ENCODE measurements around the gene WWOX. TPM values are rescaled to one million over a fixed set of nuclear protein-coding genes. Genes with fewer than 3 reads are reported as not detected.

The WWOX gene
- total and polyA plus RNA-seq, 2 of the 8 experiments (the other 6 are each of a cell fraction or from before 2014, with no cell fraction given) = 5.4 to 16.7 TPM

DNA sequence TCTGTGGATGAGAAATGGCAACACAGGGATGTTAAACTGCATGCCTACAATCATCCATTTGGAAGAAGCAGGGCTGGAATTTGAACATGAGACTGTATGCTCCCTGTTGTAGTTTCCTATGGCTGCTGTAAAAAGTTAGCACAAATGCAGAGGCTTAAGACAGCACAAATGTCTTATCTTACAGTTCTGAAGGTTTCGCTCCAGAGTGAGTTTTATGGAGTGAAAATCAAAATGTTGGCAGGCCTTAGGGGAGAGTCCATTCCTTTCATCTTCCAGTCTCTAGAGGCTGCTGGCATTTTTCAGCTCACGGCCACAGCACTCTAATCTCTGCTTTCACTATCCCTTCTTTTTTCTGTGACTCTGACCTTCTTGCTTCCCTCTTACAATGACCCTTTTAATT, 660.1 kb downstream of the WWOX start:
- Histone ChIP-seq H3K79me2 (ENCODE audit: control insufficient read depth in 1 of 2, insufficient read depth in 2 of 2, low read length in 2 of 2) (no peaks in the 10 kb centered on the region), H2BK15ac (ENCODE audit: low read length) (no peak overlapping the region), H3K23me2 (ENCODE audit: low read depth, low read length) (no peaks in the 10 kb centered on the region), H3K9ac (replicated peaks in 1 of 4; ENCODE audit: extremely low read depth in 1 of 4, low read depth in 3 of 4, low read length in 3 of 4) (no peak overlapping the region), H3K14ac (ENCODE audit: insufficient read length) (no peak overlapping the region), H3K79me1 (ENCODE audit: low read depth, low read length) (no peaks in the 10 kb centered on the region), H2AK5ac (ENCODE audit: low read depth, low read length) (no peak overlapping the region), H2AFZ (ENCODE audit: low read length) (no peak overlapping the region), H3K9me3 (ENCODE audit: insufficient read depth in 2 of 2, low read depth in 1 of 2, low read length in 1 of 2) (no peaks in the 10 kb centered on the region), H3K4me1 (replicated peaks in 1 of 4; ENCODE audit: control insufficient read depth in 3 of 4, insufficient read depth in 4 of 4, low read length in 3 of 4) (peaks cover 0 to 12% (median 1%) of the 10 kb centered on the region in 4 experiments; a peak in 4 of 7 replicates), H2BK12ac (ENCODE audit: low read depth, low read length) (no peak overlapping the region), H4K8ac (ENCODE audit: extremely low read depth, insufficient read depth, low read length) (no peak overlapping the region), H2BK5ac (ENCODE audit: low read depth, low read length) (no peak overlapping the region), H3K56ac (replicated peaks; ENCODE audit: insufficient read length, low read depth, low read length) (no peak overlapping the region), H3K36me3 (ENCODE audit: control insufficient read depth in 2 of 4, insufficient read depth in 4 of 4, low read length in 3 of 4) (no peaks in the 10 kb centered on the region), H4K20me1 (replicated peaks in 1 of 2; ENCODE audit: control insufficient read depth in 1 of 2, insufficient read depth in 2 of 2, low read length in 2 of 2) (no peaks in the 10 kb centered on the region), H3K27ac (ENCODE audit: low read depth, low read length) (no peak overlapping the region), H3K4me3 (ENCODE audit: extremely low read depth in 1 of 4, insufficient read depth in 2 of 4, low read depth in 3 of 4, low read length in 4 of 4) (no peak overlapping the region), H4K91ac (replicated peaks; ENCODE audit: insufficient read length, low read length) (no peak overlapping the region), H3K4ac (replicated peaks; ENCODE audit: insufficient read length, low read depth, low read length) (no peak overlapping the region), H2BK20ac (ENCODE audit: low read length) (no peak overlapping the region), H4K5ac (ENCODE audit: insufficient read length, low read depth, low read length) (no peak overlapping the region), H3K4me2 (ENCODE audit: insufficient read depth in 1 of 2, low read depth in 2 of 2, low read length in 2 of 2) (no peak overlapping the region), H3K27me3 (replicated peaks in 1 of 4; ENCODE audit: control insufficient read depth in 3 of 4, extremely low read depth in 1 of 4, insufficient read depth in 3 of 4, low read length in 3 of 4) (no peaks in the 10 kb centered on the region), H3K23ac (ENCODE audit: insufficient read length) (no peak overlapping the region), H2BK120ac (replicated peaks; ENCODE audit: low read depth, low read length) (no peak overlapping the region), H3K18ac (ENCODE audit: extremely low read depth, low read length) (no peak overlapping the region)
- DNase-seq (ENCODE audit: low read depth in 1 of 2, low spot score in 2 of 2) = no peak
- FAIRE-seq = no peak
- ChIA-PET CTCF (ENCODE audit: partially characterized antibody) (interaction anchor here (1.5 kb wide), 1 partner anchor 32 kb away, joined by 3 read pairs; no protein-coding TSS in a partner anchor), POLR2A (ENCODE audit: partially characterized antibody) (no interaction called here)
- TF ChIP-seq, protein P1, sequence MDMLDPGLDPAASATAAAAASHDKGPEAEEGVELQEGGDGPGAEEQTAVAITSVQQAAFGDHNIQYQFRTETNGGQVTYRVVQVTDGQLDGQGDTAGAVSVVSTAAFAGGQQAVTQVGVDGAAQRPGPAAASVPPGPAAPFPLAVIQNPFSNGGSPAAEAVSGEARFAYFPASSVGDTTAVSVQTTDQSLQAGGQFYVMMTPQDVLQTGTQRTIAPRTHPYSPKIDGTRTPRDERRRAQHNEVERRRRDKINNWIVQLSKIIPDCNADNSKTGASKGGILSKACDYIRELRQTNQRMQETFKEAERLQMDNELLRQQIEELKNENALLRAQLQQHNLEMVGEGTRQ (IDR thresholded peaks at IDR 0.05; ENCODE audit: low read length) = no peak
- 96% methylated on average over 2 of the region's 2 CpGs; no CpG with 5 or more reads in 1 of the 2 experiments for WGBS, 2 experiments (ENCODE audit: extremely low coverage in 1 of 2, insufficient coverage in 1 of 2, insufficient read length in 1 of 2, insufficient replicate concordance in 2 of 2, low coverage in 1 of 2, low lambda C conversion rate in 2 of 2, missing lambda C conversion rate in 1 of 2)

Measured in H1 (cell line).